Cerebellar cortex (tissue), 1 donor: ENCODE measurements around the gene NKX1-2.
"Not testable (repeated sequence)": the region's sequence is repeated elsewhere in the genome, so short reads cannot be mapped to it uniquely, and the experiment has no call there.

Source experiments
- DNase-seq: peaks from one replicate; pipeline ENCODE4 v3.0.0-alpha.2; 2015; ENCODE audit warnings: low spot score

NKX1-2 gene

DNA sequence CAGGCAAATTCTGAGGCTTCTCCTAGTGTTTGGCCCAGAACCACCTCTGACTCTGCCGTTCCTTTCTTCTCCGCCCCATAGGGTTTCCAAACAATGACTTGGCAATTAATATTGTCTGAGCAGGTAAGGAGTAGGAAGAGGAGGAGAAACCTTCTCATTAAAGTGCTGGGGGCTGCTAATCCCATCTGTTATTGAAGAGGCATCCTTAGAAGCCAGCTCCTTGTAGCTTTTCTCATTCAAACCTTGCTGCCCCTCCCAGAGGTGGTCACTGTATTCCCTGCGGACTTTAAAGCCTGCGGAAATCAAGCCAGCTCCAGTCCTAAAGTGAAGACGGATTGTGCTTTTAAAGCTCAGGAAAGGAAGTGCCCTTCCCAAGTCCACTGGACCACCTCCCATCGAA, 1.4 kb upstream of the NKX1-2 start:
- DNase-seq = no peak

DNA sequence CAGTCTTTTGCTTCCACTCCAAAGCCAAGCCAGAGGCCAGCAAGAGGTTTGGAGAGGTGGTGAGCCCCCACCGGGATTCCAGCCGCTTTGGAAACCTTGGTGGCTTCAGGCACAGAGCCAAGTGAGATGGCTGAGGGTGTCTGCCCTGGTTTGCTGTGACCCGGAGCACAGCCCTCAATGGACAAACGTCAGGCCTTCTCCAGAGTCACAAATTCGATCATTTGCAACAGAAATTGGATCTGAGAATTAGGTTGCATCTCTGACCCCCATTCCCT, 885 bp upstream of the NKX1-2 start:
- DNase-seq = no peak

DNA sequence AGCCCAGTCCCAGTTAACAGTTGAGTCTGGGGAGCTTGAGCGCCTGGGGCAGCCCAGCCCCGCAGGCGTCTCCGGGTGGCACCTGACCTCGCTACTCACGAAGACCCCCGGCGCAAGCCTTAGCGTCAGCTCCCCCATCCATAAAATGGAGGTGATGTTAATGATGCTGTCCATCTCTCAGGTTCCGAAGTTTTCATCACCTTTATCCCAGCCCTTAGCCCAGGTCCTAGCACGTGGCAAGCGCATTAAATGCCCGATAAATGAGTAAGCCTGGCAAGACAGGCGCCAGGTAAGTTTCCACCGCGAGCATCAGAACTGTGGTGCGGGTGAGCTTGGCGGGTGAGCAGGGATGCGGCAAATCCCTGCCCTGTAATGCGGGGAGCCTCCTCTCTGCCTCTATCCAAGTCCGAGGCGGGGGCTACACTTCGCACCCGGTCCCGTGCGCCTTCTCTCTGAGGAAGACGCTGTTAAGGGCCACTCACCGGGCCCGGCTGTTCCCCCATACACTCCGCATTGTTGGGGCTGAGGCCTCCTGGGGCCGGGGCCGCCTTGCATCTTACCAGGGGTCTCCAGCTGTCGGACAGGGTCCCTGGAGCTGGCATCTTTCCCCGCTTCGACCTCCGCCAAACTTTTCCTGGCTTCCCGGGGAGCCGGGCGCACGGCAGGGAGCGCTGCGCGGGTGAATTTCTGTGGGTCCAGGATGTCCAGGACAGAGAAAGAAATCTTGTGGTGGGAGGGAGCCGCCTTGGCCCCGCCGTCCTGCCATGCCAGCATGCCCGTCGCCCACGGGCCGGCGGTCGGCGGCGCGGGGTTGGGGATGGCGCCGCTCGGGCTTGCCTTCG, 444 bp downstream of the NKX1-2 start:
- no peak for DNase-seq

DNA sequence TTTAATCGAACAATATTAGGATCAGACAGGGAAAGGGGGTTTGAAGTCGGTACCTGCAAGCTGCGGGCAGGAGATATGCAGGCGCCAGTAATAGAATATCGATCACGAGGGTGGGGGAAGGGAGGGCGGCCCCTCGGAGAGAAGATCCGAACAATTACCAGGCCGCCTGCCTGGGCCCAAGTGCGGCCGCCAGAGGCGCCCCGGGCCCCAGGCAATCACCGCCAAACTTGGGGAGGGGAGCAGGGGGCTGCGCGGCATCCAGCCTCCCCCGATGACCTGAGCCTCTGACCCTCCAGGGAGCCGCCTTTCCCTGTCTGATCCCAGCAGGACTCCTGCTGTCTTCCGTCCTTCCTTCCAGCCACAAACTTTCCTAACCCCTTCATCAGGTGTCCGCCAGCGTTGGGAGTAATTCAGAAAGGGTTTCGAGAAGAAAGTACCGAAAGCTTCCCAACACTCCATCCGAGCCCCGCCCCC, 1.1 kb downstream of the NKX1-2 start:
- DNase-seq = no peak

DNA sequence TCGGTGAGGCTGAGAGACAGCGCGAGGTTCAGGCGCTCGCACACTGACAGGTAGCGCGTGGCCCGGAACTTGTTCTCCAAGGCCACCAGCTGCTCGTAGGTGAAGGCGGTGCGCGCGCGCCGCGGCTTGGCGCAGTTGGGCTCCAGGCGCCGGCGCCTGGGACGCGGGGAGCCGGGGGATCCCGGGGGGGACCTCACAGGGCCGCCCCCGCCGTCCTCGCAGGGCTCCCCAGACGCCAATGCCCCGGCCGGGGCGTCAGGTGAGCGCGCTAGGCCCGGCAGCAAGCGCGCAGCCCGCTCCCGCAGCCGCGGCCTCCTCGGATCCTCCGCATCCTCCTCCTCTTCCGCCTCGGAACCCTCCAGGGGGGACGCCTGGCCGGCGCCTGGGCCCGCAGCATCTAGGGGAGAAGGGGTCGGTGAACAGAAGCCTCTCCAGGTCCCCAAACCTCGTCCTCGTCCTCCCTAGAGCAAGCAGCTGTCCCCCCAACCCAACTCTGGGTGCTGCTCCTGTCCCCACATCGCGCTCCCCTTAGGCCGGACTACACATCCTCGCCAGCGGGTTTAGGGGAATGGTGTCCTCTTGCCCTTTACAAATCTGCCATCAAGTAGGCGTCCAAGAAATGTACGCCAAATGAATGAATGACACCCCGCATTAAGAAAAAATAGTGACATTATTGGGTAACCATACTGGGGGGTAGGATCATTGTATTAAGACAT, 1.9 kb downstream of the NKX1-2 start:
- no peak for DNase-seq

DNA sequence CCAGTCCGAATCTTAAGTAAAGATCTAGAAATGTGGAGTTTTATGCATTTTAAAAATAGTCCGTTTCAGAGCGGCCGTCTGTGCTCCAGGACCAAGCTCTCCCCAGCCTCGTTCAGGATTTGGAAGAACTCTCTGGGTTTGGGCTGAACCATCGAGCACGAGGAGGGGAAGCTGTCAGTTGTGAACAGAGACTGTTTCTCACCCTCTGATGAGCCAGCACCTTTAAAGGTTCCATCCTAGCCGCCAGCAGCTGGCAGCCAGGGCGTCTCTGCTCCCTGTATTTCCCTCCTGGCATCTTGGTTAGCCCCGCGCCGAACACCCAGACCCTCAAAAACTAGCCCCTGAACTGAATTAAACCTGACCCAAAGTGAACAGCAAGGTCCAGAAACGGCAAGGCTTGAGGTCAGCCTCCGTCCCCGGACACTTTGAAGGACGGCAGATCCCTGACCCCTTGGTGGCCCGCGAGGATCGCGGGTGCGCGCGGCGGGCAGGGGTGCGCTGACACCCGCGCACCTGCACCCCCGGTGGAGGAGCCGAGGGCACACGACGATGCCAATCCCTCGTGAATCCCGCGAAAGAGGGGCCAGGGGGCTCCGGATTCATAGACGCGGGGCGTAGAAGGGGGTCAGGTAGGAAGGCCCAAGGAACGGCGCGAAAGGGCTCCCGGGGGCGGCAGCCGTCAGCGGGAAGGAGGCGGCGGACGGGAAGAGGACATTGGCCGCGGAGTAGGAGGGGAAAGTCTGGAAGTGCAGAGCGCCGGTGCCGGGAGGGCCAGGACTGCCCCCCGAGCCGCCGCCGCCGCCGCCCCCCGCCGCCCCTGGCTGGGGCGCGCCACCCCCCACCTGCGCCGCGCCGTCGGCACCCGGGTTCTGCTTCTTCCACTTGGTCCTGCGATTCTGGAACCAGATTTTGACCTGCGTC, 2.7 kb downstream of the NKX1-2 start:
- no peak for DNase-seq

DNA sequence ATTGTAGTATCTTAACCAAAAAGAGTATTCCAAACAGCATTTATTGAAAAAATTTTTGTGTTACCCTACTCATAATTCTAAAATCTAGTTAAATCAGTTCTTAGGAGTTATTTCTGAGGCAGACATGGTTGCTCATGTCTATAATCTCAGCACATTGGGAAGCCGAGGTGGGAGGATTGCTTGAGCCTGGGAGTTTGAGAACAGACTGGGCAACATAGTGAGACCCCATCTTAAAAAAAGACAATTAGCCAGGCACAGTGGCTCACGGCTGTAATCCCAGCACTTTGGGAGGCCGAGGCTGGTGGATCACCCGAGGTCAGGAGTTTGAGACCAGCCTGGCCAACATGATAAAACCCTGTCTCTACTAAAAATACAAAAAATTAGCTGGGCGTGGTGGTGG, 8.1 kb downstream of the NKX1-2 start:
- not testable (repeated sequence) for DNase-seq

DNA sequence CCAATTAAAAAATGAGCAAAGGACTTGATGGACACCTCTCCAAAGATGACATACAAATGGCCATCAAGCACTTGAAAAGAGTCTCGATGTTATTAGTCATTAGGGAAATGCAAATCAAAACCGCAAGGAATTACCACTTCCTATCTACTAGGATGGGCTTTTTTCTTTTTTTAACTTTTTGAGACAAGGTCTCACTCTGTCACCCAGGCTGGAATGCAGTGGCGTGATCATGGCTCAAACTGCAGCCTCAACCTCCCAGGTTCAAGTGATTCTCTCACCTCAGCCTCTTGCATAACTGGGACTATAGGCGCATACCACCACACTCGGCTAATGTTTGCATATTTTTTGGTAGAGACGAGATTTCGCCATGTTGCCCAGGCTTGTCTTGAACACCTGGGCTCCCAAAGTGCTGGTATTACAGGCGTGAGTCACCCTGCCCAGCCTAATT, 13.6 kb downstream of the NKX1-2 start:
- DNase-seq = no peak

DNA sequence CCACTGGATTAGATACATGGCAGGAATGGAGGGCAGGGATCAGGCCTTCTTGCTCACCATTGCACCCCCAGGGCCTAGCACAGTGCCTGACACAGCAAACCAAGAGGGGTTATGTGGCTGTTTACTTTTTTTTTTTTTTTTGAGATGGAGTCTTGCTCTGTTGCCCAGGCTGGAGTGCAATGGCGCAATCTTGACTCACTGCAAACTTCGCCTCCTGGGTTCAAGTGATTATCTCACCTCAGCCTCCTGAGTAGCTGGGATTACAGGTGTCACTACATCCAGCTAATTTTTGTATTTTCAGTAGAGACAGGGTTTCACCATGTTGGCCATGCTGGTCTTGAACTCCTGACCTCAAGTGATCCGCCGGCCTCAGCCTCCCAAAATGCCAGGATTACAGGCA, 14.2 kb downstream of the NKX1-2 start:
- not testable (repeated sequence) for DNase-seq

DNA sequence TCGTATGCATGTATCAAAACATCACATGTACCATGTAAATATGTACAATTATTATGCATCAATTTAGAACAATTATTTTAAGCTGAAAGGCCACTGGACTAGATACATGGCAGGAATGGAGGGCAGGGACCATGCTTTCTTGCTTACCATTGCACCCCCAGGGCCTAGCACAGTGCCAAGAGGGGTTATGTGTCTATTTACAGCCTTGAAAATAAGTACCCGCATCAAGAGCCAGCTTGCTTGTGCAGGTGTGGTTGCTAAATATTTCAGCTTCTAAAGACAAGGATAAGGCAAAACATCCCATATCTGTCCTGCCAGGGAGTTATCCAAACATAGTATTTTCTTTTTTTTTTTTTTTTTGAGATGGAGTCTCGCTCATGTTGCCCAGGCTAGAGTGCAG, 16.4 kb downstream of the NKX1-2 start:
- no peak for DNase-seq

DNA sequence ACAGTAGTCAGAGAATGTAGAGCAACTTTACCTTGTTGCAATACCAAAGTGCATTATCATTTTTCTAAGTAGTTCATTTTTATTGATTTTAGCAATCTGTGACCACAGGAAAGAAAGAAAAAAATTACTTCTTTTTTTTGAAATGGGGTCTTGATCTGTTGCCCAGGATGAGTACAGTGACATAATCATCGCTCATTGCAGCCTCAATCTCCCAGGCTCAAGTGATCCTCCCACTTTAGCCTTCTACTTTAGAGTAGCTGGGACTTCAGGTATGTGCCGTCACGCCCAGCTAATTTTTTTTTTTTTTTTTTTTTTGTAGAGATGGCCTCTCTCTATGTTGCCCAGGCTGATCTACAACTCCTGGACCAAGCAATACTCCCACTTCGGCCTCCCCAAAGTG, 19.8 kb downstream of the NKX1-2 start:
- DNase-seq = no peak

DNA sequence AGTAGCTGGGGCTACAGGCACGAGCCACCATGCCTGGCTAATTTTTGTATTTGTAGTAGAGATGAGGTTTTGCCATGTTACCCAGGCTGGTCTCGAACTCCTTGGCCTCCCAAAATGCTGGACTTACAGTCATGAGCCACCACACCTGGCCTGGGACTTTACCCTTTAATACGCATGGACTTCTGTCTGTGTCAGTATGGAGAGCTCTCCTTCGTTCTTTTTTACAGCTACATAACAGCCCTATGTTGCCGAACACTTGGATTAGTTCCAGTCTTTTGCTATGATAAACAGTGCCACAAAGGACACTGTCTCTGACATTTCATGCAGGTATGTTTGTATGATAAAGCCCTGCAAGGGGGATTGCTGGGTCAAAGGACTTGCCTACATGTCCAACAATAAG, 20.3 kb downstream of the NKX1-2 start:
- no peak for DNase-seq

DNA sequence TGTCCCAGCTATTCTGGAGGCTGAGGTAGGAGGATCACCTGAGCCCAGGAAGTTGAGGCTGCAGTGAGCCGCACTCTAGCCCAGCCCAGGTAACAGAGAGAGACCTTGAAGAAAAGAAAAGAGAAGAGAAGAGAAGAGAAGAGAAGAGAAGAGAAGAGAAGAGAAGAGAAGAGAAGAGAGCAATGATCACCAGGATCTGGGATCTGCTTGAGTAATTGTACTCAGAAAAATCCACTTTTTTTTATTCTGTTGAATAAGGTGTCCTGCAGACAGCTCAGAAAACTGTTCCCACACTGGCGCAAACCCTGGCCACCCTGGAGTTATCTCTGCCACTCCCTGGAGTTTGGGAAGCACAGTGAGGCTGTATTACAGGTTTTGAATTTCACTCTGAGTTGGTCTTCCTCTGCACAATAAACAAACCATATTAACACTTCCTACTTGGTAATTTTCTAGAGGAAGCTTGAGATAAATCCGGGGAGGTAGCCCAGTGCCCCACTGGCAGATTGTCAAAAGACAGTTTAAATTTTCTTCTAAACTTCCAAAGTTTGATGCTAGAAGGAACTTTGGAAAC, 21.5 kb downstream of the NKX1-2 start:
- no peak for DNase-seq

DNA sequence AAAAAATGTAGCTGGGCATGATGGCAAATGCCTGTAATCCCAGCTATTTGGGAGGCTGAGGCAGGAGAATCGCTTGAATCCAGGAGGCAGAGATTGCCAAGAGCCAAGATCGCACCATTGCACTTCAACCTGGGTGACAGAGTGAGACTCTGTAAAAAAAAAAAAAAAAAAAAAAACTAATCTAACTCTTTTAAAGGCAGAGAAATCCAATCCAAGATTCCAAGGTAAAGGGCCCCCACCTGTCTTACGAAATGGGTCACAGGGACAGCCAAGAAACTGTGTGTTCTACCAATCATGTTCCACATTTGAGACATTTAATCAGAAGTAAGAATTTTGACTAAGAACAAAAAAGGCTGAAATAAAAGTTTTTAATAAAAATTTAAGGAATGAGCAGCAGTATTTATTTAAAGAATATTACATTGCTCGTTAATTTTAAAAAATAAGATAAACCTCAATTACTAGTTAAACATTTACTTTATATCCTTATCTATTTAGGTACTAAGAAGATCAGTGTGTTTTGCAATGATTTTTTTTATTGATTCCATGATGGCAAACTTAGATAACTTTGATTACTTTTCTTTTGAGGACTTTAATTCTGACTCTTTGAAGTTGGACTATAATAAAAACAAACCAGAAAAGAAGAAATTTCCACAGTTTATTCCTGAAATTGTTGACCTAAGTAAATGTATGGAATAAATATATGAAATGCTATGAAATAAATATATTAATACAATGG, 24.4 kb downstream of the NKX1-2 start:
- no peak for DNase-seq

DNA sequence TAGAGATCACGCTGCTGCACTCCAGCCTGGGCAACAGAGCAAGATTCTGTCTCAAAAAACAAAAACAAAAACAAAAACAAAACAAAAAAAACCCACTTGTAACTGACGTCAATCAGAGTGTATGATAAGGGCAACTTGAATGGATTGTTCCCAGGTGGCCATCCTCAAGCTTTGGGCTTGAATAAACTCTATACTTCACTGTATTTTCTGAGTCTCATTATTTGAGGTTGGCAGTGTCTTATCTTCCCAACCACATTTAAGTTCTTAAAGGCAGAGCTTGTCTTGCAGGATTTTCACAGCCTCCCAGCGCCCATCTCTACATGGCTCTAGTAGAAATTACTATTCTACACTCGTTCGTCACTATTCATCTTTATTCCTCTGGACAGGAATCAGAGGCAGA, 26.0 kb downstream of the NKX1-2 start:
- DNase-seq = no peak

DNA sequence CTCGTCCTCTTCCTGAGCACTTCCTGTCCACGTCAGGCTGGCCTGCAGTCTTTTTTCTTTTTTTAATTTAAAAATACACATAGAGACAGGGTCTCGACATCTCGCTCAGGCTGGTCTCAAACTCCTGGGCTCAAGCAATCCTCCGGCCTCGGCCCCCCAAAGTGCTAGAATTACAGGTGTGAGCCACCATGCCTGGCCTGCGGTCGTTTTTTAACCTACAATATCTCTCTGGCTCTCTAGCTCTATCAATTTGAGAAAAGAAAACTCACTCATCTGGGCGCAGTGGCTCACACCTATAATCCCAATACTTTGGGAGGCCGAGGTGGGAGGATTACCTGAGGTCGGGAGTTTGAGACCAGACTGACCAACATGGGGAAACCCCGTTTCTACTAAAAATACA, 27.1 kb downstream of the NKX1-2 start:
- DNase-seq = no peak

DNA sequence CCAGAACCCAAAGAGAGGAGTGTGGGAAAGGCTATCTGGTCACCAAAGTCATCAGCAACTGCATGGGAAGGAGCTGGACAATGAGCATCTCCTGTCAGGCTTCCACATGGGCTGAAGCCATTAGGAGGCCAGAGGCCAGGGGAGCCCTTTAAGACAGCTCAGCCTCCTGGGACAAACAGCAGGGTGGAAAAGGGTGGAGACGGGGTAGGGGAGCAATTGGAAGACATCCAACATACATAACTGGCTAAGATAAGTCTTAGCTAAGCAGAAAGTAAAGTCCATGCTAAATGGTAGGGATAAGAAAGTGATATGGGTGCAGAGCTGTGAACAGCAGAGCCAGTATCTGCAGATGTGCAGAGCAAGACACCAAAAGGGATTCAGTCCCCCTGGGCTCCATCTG, 29.6 kb downstream of the NKX1-2 start:
- no peak for DNase-seq

DNA sequence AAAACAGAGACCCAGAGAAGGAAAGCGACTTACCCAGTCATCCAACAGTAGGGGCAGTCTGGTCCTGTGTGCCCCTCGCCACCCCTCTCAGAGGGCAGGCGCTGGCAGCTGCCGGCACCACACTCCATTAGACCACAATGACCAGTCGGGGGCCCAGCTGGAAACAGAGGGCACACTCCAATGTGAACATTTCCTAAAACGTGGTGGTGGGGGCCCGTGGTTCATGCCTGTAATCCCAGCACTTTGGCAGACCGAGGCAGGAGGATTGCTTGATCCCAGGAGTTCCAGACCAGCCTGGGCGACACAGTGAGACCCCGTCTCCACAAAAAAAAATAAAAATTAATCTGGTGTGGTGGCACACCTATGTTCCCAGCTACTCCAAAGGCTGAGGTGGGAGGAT, 30.2 kb downstream of the NKX1-2 start:
- DNase-seq = no peak

DNA sequence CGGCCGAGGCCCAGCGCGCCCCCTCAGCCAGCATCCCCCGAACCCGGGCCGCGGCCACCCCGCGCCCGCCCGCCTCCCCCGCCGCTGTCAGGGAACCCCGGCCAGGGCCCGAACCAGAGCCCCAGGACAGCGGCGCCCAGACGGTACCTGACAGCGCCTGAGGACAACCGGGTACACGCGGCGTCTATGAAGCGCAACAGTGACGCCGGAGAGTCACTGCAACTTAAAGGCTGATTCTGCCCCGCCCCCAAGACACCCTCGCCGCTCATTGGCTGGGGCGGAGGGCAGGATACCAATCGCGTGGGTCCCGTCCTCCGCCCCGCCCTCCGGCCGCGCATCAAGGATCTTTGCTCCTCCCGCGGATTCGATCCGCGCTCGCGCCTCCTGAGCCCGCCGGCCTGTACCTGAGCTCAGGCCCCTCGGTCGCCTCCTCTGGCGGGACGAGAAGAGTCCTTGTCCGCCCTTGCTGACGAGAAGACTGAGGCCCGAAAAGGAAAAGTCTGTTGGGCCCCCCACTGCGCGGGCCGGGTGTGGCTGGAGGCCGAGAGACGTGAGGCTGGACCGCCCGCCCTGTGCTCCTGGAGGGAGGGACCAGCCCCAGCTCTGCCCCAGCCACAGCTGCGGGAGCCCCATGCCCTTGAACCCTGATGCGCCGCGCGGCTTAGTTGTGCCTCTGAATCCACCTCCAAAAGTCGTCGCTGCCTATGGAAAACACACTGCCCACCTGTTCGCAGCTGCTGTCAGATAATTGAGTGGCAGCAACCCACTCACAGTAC, 30.9 kb downstream of the NKX1-2 start, which contains the start of gene OAT:
TSS of gene OAT (minus strand) at position 198 of the 776 bp plus-strand sequence. CDS start 6,752 bp downstream, outside the sequence.
- DNase-seq = peak; percentile 98

DNA sequence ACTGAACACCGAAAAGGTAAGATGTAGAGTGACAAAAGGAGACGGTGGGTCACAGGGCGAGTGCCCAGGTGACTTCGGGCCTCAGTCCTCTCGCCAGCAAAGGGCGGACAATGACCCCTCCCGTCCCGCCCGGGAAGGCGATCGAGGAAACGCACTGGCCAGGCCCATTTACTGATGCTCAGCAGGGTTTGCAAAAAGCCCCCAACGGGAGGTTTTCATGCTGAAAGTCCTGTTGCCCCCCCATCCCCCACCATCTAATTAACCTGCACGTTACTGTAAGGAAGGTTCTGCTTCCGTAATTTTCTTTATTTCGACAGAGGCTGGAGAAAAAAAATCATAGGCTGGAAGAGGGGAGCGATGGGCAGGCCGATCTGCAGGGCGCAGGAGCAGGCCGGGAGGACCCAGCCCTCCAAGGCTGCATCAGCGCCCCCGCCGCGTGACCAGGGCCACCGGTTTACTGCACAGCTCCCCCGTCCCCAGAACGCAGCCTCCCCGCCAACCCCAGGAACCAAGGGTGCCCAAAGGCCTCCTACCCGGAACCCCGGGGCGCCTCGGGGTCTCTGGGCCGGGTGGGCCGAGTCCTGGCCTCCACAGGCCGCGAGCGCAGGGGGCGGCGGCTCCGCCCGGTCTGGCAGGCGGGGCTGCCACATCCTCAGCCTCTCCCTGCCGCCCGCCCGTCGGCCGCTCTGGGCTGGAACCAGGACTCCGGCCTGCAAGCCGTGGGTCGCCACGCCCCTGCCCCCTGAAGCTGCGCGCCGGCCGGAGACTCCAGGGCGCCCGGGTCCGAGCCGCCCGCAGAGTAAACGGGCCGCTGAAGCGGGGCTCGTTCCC, 31.7 kb downstream of the NKX1-2 start:
- peak; percentile 42 for DNase-seq
